Left renal cortex interstitium (tissue), 4 donors: Measurements from ENCODE around the gene PLA2G4F. TPM values are rescaled to one million over a fixed set of nuclear protein-coding genes. Genes with fewer than 3 reads are reported as not detected.

Experiments
- DNase-seq, 4 donors: peaks; one replicate each; pipeline ENCODE4 v3.0.0-alpha.2; 2013; ENCODE audit warnings: low read depth in 4 of 4, low spot score in 2 of 4, missing footprints in 1 of 4
- polyA plus RNA-seq, 4 donors: library from polyadenylated mRNA; unstranded; fragments of 120-200 nt; gene quantifications; one replicate each; pipeline ENCODE4 v1.2.1, GENCODE V29; 2013; ENCODE audit not compliant: insufficient read length in 4 of 4

The PLA2G4F gene
- polyA plus RNA-seq, 4 donors, result 20.2 to 40.9 (median 29.1) TPM

DNA sequence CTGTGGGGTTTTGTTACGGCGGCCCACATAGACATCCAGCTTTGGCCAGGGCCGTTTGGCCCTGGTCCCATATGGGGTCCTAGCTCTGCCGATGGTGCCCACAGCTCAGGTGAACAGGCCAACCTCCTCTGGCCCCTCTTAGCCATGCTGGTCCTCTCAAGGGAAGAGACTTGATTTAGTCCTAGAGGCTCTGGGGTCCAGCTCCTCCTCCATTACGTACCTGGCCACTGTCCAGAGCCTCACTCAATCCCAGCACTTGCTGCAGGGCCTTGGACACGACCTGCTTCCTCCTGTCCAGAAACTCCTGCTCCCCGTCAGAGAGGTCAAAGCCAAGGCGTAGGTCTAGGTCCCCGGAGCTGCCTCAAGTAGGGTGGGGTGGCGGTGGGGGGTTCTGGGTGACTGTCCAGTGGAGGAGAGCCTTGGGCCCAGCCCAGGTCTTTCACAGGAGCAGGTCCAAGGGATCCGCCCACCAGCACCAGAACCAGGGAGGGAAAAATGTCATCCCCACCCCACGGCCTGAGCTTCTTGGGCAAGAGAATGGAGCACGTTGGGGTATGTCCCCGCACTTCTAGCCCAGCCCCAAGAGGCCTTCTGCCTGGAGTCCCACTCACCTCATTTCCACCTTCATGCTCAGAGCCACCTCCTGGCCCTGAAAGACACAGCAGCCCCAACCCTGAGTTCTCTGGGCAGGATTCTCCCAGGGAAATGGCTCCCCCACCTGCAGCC is 6.8 kb downstream of the PLA2G4F start:
- no peak for DNase-seq

DNA sequence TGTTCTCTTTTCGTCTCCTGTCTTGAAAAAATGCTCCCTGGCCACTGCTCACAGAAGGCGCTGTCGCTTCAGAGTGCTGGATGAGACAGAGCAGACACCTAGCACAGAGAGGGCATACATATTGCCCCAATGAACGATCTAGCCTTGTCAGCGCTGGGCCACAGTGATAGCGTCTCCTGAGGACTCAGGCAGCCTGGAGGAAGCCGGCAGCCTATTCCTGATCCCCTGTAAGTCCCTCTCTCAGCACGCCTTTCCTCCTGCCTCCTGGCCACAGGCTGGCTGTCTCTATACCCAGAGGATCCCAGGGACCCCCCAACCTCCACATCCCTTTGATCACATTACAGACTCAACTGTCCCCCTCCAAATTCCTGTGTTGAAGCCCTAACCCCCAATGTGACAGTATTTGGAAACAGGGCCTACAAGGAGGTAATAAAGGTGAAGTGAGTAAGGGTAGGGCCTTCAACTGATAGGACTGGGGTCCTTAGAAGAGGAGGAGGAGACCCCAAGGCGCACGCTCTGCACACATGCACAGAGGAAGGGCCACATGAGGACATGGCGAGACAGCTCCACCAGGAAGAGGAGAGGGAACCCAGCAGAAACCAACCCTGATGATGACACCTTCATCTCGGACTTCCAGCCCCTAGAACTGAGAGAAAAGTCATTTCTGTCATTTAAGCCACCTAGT is 7.5 kb downstream of the PLA2G4F start:
- DNase-seq, result no peak

DNA sequence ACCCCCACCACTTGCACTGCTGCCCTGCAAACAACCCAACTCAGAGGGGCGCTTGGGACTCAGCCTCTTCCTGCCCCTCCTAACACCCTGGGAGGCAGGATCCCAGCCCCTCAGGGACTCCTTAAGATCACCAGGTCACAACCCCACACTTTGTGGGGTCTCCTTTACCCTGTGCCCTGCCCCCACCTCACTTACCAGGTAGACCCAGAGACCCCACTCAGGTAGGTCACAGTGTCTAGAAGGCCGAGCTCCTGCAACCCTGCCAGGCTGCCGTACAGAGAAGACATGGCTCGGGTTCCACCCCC is 9.1 kb downstream of the PLA2G4F start:
- DNase-seq, result no peak

DNA sequence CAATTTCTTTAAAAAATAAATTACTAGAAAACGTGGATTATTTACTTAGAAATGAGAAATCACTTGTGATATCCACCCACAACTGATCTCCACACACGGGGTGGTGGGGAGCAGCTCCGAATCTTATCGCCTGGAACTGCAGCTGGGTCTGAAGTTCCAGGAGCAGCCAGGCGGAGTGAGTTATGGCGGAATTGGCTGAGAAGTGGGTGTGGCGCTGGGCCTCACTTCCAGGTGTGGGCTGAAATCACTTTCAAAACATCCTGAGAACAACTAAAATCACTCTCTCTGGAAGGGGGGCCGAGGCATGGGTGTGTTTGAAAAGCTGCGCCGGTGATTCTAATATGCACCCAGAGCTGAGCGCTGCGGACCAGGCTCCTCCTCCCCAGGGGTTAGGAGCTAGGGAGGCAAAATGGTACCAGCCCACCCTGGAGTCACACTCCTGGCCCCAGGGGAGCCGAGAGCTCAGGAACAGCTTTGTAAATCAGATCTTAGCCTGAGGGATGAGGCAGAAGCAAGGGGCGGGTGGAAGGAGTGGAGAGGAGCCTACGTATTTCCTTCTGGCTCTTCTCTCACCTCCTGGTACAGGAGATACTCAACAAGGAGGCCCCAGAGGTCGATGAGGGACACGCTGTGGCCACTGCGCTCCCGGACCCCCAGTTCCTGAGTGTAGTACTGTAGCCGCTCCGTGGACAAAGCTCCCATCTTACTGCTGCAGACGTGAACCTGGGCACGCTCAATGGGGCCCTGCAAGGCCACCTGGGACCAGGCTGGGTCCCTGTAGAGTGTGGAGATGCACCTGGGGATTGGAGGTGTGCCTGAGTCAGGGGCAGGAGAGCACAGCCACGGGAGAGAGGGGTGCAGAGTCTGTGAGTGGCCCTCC is 9.6 kb downstream of the PLA2G4F start:
- DNase-seq, result no peak

DNA sequence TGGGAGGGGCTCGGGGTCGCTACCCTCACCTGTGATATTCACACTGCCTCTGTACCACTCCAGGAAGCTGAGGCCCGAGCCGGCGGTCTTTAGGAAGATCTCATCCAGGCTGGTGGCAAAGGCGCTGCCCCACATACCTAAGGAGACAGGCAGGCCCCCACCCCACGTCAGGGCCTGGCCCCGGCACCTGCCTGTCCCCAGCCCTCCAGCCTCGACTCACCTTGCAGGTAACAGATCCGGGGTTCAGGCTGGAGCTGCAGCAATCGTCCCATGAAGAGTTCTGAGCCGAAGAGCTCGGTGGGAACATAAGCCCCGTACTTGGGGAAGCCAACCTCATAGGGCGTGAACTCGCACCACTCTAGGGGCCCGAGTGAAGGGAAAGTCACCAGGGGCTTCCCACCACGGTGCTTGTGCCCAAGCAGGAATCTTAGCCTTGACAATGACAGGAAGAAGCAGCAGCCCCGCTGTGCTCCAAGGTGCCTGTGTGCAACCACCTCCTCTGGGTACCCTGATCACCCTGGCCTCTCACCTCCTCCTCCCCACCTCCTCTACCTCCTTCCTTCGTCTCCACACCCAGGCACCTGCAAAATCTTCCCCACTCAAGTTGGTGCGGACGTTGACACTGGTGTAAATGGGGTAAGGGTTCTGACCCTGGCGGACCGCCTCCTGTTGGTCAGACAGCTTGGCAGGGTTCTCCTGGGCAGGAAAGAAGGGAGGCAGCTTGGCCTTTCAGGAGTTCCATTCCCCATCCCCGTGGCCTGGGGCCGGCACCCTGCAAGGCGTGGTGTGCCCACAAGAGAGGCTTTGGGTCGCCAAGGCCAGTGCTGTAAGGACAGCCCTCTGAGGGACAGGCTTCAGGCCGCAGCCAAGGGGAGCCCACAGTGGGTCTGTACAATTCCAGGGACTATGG is 10.6 kb downstream of the PLA2G4F start:
- no peak for DNase-seq

DNA sequence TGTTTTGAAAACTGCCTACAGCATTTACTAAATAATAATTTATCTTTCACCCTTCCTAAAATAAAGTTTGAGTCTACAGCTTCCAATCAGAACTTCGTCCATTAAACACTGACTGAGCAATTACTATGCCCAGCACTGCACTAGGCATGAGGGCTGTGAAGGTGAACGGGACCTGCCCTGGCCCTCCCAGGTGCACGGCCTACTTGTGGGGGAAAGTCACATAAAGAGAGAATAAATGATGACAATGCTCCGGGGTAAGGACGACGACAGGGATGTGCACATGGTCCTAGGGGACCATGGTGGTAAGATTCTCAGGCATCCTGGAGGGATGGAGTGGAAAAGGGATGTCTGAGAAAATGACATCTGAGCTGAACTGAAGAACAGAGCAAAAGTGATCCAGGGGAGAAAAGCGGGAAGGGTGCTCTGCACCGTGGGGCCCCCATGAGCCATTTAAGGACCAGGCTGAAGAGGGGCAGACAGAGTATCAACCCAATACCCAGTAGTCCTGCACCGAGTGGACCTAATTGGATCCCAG is 11.5 kb downstream of the PLA2G4F start:
- DNase-seq, result no peak

DNA sequence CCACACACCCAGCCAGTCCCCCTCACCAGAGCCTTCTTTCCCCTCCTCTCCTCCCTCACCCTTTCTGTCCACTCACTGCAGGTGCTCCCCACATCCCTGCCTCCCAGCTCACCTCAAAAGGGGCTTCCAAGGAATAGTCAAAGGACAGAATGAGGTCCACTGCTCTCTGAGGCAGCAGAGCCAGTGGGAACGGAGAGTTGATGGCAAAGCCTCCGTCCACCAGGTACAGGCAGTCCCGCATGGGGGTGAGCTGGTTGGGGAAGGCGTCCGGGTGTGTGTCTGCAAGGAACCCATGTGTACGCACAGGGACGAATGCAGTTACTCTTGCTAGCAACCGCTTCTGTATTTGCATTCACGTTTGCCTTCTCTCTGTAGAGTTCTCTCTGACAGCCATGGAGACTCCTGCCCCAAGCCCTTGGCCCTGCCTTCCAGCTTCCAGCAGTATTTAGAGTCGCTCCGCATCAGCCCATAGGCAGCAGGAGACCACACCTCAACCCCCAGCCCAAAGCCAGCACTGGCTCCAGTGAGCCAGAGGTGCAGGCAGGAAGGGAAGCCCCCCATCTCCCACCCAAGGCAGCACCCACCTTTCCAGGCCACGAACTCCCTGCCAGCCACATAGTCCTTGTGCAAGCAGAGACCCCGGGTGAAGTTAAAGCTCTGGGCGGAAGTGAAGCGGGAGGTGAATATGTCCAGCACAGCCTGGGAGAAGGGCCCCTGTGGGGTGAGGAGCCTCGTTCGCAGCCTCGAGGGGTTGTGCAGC is 12.4 kb downstream of the PLA2G4F start:
- DNase-seq, result no peak

DNA sequence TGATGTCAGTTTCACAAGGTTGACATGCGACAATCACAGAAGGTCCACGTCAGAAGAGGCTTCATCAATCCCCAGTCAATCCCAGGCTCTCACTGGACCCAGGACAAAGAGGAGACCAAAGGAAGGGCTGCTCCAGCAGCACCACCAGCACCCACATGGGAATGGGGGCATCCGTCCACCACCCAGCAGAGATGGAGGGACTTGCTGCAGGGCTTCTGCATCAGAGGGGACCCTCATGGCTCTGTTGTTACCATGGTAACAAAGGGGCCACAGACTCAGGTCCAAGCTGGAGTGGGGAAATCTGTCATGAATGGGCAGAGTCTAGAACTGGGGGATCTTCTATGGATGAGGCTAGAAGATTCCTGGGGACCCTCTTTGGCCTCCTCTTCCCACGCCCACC is 13.1 kb downstream of the PLA2G4F start:
- no peak for DNase-seq

DNA sequence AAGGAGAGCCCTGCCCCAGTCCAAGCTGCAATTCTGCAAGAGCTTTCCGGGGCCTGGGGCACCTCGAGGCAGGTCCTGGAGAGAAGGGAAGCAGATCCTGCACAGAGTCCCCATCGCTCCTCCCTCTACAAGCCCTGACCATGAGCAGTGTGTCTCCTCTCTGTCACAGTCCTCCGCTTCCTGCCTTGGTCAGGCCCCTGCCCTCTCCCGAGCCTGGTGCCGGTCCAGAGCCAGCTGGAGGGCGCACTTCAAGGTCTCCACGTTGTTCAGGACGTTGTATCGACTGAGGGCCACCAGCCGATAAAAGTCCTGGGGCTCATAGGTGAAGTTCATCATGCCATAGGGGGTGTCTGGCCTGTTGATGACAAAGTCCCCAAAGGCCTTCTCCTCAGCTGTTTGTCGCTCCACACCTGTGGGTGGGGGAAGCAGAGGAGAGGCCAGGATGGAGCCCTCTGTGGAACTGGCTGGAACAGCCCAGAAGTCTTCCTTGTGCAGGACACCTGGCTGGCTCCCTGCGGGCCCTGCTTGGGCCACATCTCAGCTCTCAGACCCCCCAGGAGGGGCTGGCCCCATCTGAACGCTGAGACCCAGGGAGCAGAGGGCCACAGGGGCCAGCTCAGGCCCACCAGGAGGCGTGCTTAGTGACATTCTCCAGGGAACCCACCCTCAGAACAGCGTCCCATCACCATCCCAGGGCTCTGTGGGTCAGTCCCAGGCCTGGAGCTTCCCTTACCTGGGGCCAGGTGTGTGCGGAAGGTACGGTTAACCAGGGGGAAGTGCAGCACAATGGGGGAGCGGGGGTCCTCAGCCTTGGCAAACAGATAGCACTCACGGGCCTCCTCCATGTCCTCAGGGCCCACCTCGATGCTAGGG is 14.4 kb downstream of the PLA2G4F start:
- DNase-seq, result no peak

DNA sequence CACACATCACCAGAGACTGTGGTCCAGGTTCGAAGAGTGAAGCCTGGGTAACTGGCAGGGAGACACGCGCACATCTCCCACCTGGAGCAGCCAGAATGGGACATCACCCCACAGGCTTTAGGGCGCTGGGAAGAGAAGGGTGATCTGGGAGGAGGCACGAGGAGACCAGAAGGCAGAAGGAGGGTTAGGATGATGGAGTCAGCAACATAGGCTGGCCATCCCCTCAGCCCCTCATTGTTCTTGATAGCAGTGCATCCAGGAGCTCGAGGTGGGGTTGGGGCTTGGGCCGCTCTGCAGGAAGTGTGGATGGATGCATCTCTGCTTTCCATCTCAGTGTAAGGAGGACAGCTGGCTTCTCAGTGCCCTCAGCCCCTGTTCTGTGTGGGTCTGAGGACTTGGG is 15.2 kb downstream of the PLA2G4F start:
- DNase-seq, result no peak

DNA sequence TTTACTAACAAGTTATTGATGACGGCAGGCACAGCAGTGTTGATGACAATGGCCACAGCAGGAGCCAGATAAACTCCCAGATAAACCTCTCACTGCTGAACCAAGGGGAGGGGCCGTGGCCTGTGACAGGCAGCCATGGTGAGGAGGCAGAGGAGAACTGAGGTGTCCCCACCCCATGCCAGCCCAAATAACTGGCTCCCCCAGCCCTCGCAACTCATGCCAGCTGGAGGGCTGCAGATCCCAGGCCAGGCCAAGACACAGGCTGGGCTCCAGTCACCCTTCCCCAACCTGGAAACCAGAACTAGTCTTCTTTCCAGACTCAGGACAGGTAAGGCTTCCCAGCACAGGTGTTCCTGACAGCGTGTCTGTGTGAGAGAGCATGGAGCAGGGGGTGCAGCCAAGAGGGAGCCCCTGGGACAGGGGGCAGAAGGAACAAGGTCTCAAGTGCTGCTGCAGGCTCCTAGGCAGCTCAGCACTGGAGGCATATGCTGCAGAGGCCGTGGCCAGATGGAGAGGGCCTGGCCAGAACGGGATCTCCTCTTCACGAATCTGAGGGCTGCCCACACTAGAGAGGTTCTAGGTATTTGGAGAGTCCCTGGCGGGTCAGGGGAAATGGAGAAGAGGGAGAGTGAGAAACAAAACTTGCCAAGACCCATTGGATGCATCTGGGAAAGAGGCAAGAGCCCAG is 15.9 kb downstream of the PLA2G4F start:
- no peak for DNase-seq

DNA sequence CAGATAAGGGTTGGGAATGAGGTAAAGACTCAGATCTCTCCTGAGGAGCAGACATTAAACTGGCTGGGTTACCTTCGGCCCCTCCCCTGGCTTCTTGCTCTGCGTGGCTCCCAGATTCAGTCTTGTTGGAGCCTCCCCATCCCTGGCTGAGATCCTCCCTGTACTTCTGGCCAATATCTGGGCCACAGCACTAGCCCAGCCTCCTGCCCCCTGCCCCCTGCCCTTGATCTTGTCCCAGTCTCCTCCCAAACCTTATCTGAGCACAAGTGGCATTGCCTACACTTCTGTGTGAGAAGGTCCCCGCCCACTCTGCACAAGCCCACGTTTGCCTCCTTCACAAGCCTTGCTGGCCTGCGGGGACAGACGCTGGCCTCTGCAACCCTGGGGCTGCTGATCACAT is 16.8 kb downstream of the PLA2G4F start:
- DNase-seq, result no peak

DNA sequence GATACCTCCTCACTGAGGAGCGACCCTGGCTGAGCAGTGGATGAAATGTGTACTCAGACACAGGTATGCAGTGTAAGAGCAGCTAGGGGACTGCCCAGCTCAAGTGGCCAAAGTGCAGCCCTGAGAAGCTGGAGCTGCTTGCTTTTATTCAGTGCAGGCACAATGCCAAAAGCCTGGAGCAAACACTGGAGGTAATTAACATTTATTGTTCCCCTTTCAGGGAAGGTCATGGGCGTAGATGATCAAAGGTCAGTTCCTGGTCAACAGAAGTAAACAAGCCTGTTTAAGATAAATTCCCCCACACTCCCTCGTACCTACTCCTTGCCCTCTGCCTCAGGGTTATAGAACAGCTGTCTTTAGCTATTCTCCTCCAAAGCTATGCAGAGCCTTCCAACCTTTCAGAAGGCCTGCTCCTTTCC is 17.5 kb downstream of the PLA2G4F start:
- DNase-seq, result no peak

DNA sequence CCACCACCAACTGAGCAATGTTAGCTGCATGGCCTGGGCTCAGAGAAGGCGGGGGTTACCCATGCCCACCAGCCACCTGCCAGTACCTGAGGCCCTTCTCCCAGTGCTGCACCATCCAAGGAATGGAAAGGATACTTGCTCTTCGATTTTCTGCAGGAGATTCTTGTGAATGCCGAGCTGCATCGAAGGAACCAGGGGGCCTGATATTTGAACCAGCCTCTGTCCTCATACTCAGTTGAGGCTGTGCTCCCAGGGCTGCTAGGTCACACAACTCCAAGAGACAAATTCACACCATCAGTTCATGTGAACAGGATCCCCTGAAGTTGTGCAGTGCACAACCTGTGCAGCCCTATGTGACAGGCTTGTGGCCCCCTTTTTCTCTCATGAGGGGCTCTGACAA is 18.0 kb downstream of the PLA2G4F start:
- DNase-seq, result no peak

DNA sequence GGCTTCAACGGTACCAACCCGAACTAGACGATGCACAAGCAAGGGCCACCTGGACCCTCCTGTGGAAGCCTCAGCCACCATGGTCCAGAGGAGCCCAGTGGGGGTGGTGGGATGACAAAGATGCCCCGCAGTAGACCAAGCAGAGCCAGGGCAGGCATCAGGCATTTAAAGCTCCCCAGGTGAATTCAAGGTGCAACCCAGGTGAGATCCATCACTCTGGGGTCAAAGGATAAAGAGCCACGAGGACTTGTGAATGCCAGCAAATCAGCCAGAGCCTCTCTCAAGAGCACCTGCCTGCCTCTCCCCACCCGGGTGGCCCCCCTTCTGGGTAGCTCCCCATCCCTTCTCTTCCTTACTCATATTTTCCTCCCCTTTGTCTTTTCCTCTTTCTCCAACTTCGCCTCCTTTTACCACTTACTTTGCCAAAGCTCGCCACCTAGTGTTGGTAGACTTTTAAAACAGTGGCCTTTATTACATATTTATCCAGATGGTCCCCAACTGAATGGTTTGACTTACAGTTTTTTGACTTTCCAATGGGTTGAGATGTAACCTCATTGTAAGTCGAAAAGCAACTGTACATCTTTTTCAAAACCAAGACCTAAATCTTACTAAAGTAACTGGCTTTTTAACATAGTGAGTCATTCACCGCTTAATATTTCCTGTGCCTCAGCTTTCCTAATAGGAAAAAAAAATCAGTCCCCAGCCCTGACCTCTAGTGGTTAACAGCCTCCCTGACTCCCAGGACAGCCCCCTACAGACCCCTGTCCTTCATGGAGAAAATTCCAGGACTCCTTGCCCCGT is 18.8 kb downstream of the PLA2G4F start:
- peak in 2 of 4 donors; percentile 22 to 52 for DNase-seq

DNA sequence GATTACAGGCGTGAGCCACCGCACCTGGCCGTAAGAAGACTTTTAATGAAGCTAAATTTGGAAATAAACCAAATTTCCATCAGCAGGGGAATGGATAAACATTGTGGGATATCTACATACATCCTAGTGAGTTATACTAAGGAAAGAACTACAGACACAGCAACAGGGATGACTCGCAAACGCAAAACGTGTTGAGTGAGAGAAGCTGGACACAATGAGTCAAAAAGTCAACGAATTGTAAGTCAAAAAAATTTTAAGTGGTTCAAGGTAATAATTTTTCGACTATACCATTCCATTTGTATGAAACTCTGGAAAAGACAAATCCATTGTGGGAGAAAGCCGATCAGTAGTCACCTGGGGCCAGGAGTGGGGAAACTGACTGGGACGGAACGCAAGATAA is 19.9 kb downstream of the PLA2G4F start:
- DNase-seq, result no peak

DNA sequence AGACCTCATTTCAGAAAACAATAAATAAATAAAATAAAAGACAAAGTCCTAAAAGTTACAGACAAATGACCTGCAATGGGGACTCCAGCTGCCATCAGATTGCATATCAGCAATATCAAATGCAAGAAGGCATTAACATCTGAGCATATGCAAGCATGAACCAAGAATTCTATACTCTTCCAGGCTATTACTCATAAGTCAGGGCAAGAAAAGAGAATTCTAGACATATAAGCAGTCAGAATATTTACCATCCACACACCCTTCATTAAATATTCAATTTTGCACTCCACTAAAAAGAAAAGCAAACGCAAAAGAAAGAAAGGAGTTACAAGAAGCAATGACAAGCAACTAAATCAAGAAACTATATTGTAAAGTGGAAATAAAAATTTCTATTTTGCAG is 21.1 kb downstream of the PLA2G4F start:
- no peak for DNase-seq
